ENCODE data around the gene MCFD2.
"Not testable (repeated sequence)": the region's sequence is repeated elsewhere in the genome, so short reads cannot be mapped to it uniquely, and the experiment has no call there.

Gene MCFD2

GRCh38 chr2:46902465-46902864, 13.1 kb downstream of the MCFD2 start:
- DNase-seq (ENCODE audit: low spot score): no peak

DNA sequence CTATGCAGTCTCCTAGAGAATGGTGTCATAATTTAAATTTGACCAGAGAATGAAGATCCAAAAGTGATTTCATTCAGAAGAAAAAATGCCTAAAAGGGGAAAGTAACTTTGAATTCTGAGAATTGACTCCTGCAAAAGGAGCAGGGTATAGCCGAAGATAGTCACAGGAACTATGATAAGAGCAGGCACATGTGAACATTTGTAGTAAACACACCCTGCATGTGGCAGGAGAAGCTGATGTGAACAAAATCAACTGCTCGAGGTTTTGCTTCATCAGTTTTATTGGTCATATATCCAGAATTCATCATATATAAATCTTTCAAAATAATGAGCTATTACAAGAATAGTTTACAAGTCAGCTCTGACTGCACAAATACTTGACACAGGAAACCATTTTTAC, 14.0 kb downstream of the MCFD2 start:
- no peak for DNase-seq (ENCODE audit: low spot score)

- no peak for DNase-seq (ENCODE audit: low spot score)
Measured at GRCh38 chr2:46900381-46900780, 15.2 kb downstream of the MCFD2 start.

DNA sequence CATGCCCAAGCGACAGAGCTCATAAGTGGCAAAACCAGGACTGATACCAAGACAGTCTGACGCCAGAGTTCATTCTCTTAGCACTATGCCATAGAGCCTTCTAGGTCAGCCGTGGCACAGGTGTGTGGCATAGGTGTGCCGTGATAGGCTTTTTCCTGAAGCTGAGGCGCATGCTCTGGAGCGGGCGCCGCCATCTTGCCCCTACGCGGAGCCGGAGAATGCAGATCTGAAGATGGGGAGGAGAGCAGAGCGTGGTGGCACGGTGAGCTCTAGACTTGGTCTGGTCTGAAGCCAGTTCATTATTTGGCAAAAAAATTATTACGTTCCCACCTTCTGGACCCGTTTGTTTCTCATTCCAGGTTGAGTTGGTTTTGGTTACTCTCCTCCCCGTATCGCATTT, 16.6 kb downstream of the MCFD2 start:
- DNase-seq (ENCODE audit: low spot score): no peak

DNA sequence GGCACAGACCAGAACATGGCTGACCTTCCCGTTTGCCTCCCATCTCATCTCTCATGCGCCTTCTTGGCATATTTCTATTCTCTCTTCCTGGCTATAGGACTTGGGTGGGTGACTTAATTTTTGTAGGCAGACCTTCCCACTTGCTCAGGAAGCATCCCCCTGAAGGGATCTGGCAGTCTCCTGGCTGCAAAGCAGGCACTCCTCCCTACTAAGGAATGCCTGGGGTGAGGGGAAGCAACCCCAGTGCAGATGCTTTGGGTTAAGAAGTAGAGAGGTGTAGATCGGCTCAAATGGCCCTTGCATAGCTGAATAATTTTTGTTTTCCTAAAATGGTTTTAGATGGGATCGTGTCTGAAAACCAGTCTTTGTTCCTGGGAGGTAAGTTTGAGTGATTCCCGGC, 17.6 kb downstream of the MCFD2 start:
- DNase-seq (ENCODE audit: low spot score): no peak

GRCh38 chr2:46893269-46893939, 22.2 kb downstream of the MCFD2 start:
- DNase-seq (ENCODE audit: low spot score): no peak

- no peak for DNase-seq (ENCODE audit: low spot score)
Measured at GRCh38 chr2:46891956-46892553, 23.6 kb downstream of the MCFD2 start.

DNA sequence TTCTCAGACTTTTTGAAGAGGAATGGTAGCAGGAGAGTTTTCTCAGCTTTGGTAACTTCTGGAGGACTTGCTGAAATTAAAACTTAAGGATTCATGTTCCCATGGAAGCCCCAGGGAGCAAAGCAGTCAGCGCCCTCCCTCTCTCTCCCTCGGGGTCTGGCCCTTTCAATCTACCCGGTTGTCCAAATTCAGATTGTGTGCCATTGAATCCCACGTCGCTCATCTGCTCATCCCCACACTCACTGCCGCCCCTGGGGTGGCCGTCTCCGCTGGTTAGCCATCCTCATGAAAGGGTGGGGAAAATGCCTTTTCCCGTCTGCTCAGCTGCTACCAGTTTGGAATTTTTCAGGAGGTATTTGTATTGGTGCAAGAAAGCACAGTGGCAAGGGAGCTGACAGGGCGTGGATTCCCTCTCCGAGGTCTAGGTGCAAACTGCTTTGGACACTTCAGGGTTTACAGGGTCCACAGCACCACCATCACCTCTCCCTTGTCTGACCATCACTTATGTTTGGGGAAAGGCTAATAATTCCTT, 27.1 kb downstream of the MCFD2 start:
- DNase-seq (ENCODE audit: low spot score): no peak

DNA sequence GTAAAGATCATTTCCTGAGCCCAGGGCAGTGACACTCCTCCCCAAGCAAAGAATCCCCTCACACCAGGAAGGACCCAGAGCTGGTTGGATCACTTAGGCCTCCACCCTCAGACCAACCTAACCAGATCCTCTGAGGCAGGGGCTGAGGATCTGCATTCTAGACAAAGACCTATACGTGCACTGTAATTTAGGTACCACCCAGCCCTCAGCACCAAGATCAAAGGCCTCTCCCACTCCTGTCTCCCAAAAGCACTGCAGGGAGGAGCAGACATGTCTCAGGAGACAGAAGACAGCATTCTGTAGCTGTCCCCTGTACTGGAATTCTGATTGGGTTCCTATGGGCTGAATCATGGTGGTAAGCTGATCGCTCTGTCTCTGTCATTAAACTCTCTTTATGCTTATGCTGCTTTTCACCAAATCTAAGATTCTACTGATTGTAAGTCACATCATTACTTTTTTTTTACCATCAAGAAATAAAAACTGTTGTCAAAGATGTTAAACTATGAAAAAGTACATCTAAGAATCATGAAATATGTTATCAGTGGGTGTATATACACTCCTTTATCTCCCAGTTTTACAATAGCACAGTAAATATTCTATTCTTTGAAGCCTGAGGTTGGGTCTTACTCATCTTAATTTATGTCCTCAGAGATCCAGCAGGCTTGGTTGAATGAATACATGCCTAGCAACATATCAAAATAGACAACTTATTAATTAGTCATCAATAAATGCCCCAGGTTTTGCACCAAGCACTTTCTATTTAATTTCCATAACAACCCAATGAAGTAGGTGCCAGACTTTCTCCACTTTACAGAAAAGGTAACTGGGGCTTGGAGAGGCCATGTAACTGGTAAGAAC, 28.3 kb downstream of the MCFD2 start:
- DNase-seq (ENCODE audit: low spot score): no peak

- no peak for DNase-seq (ENCODE audit: low spot score)
Measured at GRCh38 chr2:46886268-46887027, 29.2 kb downstream of the MCFD2 start.

DNA sequence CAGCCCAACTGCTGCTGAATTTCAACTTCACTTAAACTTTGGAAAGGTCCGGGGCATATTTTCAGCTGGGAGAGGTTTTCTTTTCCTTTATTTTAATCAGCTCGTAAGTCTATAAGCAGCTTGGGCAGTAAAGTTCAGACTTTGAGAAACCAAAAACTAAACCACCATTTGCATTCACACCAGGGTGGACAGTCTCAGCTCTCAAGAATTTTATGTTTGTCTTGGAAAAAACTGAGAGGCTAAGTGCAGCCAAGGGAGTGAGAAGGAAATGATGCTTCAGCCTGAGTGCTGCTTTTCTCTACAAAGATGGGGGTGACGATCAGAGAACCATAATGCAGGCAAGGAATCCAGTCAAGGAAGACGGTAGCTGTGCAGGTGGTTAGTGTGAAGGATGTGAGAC, 30.2 kb downstream of the MCFD2 start:
- no peak for DNase-seq (ENCODE audit: low spot score)

DNA sequence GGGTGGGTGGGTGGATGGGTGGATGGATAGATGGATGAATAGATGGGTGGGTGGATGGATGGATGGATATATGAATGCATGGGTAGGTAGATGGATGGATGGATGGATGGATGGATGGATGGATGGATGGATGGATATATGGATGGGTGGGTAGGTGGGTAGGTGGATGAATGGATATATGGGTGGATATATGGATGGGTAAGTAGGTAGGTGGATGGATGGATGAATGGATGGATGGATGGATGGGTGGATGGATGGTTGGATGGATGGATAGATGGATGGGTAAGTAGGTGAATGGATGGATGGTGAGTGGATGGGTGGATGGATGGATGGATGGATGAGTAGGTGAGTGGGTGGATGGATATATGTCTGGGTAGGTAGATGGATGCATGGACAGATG, 36.1 kb downstream of the MCFD2 start:
- no peak for DNase-seq (ENCODE audit: low spot score)

- DNase-seq (ENCODE audit: low spot score): no peak
Measured at GRCh38 chr2:46878886-46879285, 36.7 kb downstream of the MCFD2 start.

GRCh38 chr2:46878240-46878877, 37.2 kb downstream of the MCFD2 start:
- no peak for DNase-seq (ENCODE audit: low spot score)

GRCh38 chr2:46877619-46878113, 37.9 kb downstream of the MCFD2 start:
- no peak for DNase-seq (ENCODE audit: low spot score)

DNA sequence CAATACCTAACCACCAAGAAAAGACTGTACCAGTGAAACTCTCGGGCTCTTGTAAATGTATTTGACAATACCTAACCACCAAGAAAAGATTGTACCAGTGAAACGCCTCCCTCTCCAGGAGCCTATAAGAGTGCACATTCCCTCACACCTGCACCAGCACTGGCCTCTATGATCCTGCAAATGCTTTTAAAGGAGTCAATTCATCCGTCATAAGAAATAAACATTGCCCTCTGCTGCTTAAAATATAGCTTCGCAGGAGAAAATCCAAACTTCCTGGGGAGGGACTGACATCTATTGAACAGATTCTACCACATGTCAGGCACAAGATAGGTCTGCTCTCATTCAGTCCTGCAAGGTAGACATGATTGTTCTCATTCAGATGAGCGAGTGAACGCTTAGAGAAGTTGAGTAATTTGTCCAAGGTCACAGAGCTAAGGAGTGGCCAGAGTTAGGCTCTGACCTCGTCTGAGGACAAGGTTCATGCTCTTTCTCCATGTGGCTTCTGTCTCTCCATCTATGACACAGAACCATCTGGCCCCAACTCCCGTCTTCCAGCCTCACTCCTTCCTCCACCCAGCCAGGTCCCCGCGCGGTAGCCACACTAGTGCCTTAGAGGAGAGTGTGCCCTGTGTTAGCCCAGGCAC, 38.7 kb downstream of the MCFD2 start:
- DNase-seq (ENCODE audit: low spot score): no peak

DNA sequence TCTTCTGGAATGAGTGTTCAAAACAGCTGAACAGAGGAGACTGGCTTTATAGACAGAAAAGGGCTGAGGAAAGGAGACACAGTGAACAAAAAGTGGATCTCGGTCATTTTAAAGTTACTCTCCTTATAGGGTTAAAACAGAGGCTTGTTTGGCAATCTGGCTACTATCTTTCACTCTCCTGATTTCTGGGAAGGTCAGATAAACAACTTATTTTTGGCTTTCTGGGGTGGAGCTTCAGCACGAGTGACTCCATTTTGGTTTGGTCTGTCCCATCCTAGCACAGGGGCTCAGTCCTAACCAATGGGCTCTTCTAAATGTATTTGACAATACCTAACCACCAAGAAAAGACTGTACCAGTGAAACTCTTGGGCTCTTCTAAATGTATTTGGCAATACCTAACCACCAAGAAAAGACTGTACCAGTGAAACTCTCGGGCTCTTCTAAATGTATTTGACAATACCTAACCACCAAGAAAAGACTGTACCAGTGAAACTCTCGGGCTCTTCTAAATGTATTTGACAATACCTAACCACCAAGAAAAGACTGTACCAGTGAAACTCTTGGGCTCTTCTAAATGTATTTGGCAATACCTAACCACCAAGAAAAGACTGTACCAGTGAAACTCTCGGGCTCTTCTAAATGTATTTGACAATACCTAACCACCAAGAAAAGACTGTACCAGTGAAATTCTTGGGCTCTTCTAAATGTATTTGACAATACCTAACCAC, 39.5 kb downstream of the MCFD2 start:
- not testable (repeated sequence) for DNase-seq (ENCODE audit: low spot score)

GRCh38 chr2:46875226-46875899, 40.2 kb downstream of the MCFD2 start:
- no peak for DNase-seq (ENCODE audit: low spot score)

GRCh38 chr2:46874236-46874929, 41.2 kb downstream of the MCFD2 start:
- no peak for DNase-seq (ENCODE audit: low spot score)
